ENCODE measurements around the gene PLXDC1.

DNA sequence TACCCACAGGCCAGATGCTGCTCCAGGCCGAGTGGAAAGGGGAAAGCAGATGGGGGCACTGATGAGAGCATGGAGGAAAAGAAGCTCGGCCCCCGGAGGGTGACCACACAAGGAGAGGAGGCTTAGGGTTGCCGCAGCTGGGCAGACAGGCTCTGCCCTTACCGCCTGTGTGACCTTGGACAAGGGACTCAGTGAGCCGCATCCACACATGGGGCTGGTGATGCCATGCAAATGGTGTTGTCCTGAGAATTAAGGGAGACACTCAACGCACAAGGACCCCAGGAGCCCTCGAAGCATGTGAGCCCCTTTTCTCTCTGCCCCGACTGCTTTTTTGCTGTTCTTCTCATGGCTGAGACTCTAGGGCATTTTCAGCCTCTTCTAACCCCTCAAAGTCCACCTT, 61.0 kb downstream of the PLXDC1 start:
- TF ChIP-seq, protein P1, sequence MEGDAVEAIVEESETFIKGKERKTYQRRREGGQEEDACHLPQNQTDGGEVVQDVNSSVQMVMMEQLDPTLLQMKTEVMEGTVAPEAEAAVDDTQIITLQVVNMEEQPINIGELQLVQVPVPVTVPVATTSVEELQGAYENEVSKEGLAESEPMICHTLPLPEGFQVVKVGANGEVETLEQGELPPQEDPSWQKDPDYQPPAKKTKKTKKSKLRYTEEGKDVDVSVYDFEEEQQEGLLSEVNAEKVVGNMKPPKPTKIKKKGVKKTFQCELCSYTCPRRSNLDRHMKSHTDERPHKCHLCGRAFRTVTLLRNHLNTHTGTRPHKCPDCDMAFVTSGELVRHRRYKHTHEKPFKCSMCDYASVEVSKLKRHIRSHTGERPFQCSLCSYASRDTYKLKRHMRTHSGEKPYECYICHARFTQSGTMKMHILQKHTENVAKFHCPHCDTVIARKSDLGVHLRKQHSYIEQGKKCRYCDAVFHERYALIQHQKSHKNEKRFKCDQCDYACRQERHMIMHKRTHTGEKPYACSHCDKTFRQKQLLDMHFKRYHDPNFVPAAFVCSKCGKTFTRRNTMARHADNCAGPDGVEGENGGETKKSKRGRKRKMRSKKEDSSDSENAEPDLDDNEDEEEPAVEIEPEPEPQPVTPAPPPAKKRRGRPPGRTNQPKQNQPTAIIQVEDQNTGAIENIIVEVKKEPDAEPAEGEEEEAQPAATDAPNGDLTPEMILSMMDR (IDR thresholded peaks at IDR 0.05 in 4 of 5, conservative IDR thresholded peaks at IDR 0.05 in 1 of 5) = no peak
- TF ChIP-seq POLR2A (IDR thresholded peaks at IDR 0.05) = no peak

All from gastrocnemius medialis (tissue), 4 donors.